Measurements from ENCODE around the gene DSP. TPM values are rescaled to one million over a fixed set of nuclear protein-coding genes. Genes with fewer than 3 reads are reported as not detected.

Gene DSP
- polyA plus RNA-seq, 4 donors = 67.9 to 84.6 (median 81.0) TPM

- no peak for DNase-seq (ENCODE audit: low read depth in 4 of 4, low spot score in 3 of 4)
Measured at GRCh38 chr6:7558781-7559180, 17.3 kb downstream of the DSP start.

GRCh38 chr6:7559196-7559595 lies 17.7 kb downstream of the DSP start:
- no peak for DNase-seq (ENCODE audit: low read depth in 4 of 4, low spot score in 3 of 4)

GRCh38 chr6:7559651-7560385 lies 18.3 kb downstream of the DSP start:
- no peak for DNase-seq (ENCODE audit: low read depth in 4 of 4, low spot score in 3 of 4)

GRCh38 chr6:7561153-7561964 lies 19.9 kb downstream of the DSP start:
- DNase-seq (ENCODE audit: low read depth in 4 of 4, low spot score in 3 of 4) = no peak

GRCh38 chr6:7562769-7563168 lies 21.3 kb downstream of the DSP start:
- DNase-seq (ENCODE audit: low read depth in 4 of 4, low spot score in 3 of 4) = no peak

GRCh38 chr6:7566107-7566506 lies 24.6 kb downstream of the DSP start:
- no peak for DNase-seq (ENCODE audit: low read depth in 4 of 4, low spot score in 3 of 4)

GRCh38 chr6:7566617-7567173 lies 25.2 kb downstream of the DSP start:
- DNase-seq (ENCODE audit: low read depth in 4 of 4, low spot score in 3 of 4) = no peak

- no peak for DNase-seq (ENCODE audit: low read depth in 4 of 4, low spot score in 3 of 4)
Measured at GRCh38 chr6:7568021-7568420, 26.6 kb downstream of the DSP start.

GRCh38 chr6:7569082-7569481 lies 27.6 kb downstream of the DSP start:
- DNase-seq (ENCODE audit: low read depth in 4 of 4, low spot score in 3 of 4) = no peak

- no peak for DNase-seq (ENCODE audit: low read depth in 4 of 4, low spot score in 3 of 4)
Measured at GRCh38 chr6:7572213-7572943, 30.9 kb downstream of the DSP start.

GRCh38 chr6:7574500-7574899 lies 33.0 kb downstream of the DSP start:
- DNase-seq (ENCODE audit: low read depth in 4 of 4, low spot score in 3 of 4) = no peak

- no peak for DNase-seq (ENCODE audit: low read depth in 4 of 4, low spot score in 3 of 4)
Measured at GRCh38 chr6:7578516-7578915, 37.0 kb downstream of the DSP start.

GRCh38 chr6:7578931-7579330 lies 37.5 kb downstream of the DSP start:
- no peak for DNase-seq (ENCODE audit: low read depth in 4 of 4, low spot score in 3 of 4)

GRCh38 chr6:7579851-7580250 lies 38.4 kb downstream of the DSP start:
- DNase-seq (ENCODE audit: low read depth in 4 of 4, low spot score in 3 of 4) = no peak

GRCh38 chr6:7580537-7580926 lies 39.1 kb downstream of the DSP start:
- no peak for DNase-seq (ENCODE audit: low read depth in 4 of 4, low spot score in 3 of 4)

GRCh38 chr6:7580927-7581618 lies 39.6 kb downstream of the DSP start:
- peak in 1 of 4 donors; percentile 12 for DNase-seq (ENCODE audit: low read depth in 4 of 4, low spot score in 3 of 4)

- DNase-seq (ENCODE audit: low read depth in 4 of 4, low spot score in 3 of 4) = no peak
Measured at GRCh38 chr6:7585287-7585930, 43.9 kb downstream of the DSP start.

GRCh38 chr6:7587631-7588100 lies 46.2 kb downstream of the DSP start:
- DNase-seq (ENCODE audit: low read depth in 4 of 4, low spot score in 3 of 4) = no peak

- no peak for DNase-seq (ENCODE audit: low read depth in 4 of 4, low spot score in 3 of 4)
Measured at GRCh38 chr6:7588506-7588905, 47.0 kb downstream of the DSP start.

- no peak for DNase-seq (ENCODE audit: low read depth in 4 of 4, low spot score in 3 of 4)
Measured at GRCh38 chr6:7589221-7589620, 47.8 kb downstream of the DSP start.
